8988T (cell line): ENCODE results near the gene TOM1.

ENCODE experiments used
- DNase-seq: peaks from one replicate; pipeline ENCODE4 v3.0.0; 2011

Gene TOM1

GRCh38 chr22:35299673-35300499, at the start of gene TOM1:
Gene TOM1, plus strand, starts transcription at chr22:35299894. Its CDS starts 35 bp downstream, at chr22:35299929.
- DNase-seq, result peak; percentile 70

DNA sequence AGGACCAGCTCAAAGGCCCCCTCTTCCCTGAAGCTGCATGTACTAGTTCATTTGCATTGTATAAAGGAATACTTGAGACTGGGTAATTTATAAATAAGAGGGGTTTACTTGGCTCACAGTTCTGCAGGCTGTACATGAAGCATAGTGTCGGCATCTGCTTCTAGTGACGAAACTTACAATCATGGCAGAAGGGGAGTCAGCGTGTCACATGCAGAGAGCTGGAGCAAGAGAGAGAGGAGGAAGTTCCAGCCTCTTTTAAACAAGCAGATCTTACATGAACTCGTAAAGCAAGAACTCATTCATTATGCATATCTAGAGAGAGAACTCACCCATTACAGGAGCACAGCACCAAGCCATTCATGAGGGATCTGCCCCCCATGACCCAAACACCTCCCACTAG, 49.5 kb upstream of the TOM1 start:
- DNase-seq, result no peak

DNA sequence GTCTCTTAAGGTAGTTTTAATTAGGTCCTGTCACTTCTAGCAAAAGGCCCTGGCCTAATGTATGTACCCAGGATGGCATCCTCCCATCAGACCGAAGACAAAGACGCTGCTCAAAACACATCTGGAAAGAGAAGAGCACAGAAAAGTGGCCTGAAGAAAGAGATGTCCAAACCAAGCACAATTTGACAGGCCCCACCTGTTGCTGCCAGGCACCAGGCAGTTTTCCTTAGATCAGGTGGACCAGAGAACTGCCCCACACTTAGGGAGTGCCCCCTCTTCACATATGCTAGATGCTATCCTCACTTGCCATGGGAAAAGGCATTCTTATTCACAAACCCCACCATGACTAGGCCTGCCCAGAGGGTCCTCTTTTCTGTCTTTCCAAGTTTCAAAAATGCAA, 45.7 kb upstream of the TOM1 start:
- no peak for DNase-seq

DNA sequence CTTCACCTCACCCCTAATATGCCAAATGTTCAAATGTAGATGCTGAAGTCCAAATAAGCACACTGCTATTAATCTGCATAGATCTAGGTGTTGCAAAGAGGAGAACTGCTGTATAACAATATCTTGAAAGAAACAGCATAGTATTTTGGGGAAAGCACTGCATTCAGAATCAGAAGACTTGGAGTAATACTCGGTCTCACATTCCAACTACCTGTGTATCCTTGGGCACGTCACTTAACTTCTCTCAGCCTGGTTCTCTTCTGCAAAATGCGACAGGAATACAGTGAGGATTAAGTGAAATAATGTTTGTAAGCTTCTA, 42.7 kb upstream of the TOM1 start:
- no peak for DNase-seq

- DNase-seq, result peak; percentile 68
These were observed 42.1 kb upstream of the TOM1 start, which contains the start of gene HMGXB4 for GRCh38 chr22:35257321-35258190. Gene HMGXB4, plus strand, starts transcription at chr22:35257493. Its CDS starts 4,898 bp downstream, at chr22:35262391.

DNA sequence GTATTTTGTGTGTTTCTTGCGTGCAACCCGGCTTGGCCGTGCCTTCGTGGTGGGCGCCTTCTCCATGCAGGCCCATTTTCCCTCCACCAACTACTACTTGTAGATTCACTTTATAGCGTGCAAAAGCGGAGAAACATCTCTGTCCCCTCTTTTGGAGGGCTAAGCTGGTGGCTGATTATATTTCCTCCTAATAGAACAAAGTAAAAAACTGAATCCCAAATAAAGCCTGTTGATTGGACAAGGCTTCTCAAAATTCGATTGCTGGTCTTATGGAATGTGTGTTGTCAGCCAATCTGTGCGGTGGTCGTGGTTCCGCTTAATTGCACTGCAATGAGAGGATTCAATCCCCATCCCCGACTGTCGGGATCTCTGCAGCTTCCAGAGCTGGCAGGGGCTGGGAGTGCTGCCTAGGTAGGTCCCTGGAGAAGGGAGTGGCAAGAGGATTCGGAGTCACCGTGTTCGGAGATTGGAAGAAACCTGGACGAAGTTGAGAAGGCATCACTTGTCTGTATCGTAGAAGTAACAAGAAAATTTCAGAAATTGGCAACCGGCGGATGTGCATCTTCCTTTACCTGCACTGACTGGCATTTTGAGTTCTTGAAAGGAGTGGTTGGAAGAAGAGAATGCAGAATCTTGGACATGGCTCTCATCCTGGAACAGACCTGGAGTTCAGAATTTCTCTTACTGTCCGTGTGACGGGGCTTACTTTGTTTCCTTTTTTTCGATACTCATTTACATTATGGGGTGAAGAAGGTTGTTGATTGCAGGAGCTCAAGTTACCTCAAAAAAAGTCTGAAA, 41.3 kb upstream of the TOM1 start:
- no peak for DNase-seq

DNA sequence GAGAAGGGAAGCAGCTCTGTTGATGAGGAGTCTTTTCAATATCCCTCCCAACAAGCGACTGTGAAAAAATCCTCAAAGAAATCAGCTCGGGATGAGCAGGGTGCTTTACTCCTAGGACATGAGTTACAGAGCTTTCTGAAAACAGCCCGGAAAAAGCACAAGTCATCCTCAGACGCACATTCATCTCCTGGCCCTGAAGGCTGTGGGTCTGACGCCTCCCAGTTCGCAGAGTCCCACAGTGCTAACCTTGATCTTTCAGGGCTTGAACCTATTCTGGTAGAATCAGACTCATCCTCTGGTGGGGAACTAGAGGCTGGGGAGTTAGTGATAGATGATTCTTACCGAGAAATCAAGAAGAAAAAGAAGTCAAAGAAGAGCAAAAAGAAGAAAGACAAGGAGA, 34.7 kb upstream of the TOM1 start:
- no peak for DNase-seq

DNA sequence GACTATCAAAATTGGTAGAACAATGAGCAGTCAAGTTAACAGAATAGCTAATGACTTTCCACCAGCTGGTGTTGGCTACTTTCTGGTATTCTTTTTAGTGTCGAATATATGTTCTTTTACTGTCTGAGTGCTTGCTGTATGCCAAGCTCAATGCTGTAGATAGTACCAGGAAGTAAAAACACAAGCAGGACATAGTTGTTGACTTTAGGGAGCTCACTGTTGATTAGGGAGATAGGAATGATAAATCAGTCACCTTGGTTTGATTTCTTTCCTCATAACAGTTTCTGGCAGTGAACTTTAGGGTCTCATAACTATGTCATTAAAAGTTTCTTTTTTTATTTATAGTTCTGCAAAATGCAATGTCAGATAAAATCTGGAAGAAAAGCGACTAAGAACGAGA, 33.4 kb upstream of the TOM1 start:
- DNase-seq, result no peak

GRCh38 chr22:35269630-35270029, 30.1 kb upstream of the TOM1 start:
- no peak for DNase-seq

GRCh38 chr22:35274154-35274871, 25.4 kb upstream of the TOM1 start:
- no peak for DNase-seq

- DNase-seq, result no peak
These were observed 24.1 kb upstream of the TOM1 start for GRCh38 chr22:35275580-35275979.

DNA sequence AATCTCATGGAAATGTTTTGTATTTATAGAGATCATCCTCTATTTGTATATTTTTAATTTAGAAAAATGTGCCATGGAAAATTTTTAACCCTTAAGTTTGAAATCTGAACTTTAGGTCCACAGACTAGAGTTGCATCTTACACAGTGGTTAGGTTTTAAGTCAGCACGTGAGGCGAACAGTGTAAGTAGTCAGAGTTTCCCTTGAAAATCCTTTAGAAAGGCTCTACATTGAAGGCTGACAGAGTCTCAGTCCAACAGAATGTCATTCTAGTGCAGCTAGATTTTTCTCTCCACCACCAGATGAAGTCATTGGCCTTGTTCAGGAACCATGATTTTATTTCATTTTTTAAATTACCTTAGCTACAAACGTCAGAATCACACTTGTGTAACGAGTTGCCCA, 23.7 kb upstream of the TOM1 start:
- DNase-seq, result no peak

- no peak for DNase-seq
These were observed 11.6 kb upstream of the TOM1 start for GRCh38 chr22:35288116-35288515.

DNA sequence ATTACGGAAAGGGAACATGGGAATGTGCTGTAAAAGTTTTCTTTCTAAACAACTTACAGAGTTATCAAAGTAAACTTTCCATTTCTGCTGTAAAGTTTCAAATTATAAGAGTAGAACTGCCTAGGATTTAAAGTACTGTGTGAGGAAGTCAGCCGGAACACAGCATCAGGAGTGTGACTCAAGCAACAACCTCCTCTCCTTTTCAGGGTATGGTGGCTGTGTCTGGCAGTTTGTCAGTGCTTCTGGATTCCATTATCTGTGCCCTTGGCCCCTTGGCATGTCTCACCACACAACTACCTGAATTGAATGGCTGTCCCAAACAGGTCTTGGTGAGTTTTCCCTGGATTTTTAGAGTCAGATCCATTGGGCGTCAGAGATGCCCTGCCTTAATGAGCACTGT, 6.9 kb upstream of the TOM1 start:
- DNase-seq, result no peak

- no peak for DNase-seq
These were observed 3.6 kb upstream of the TOM1 start for GRCh38 chr22:35296051-35296450.

- no peak for DNase-seq
These were observed 449 bp upstream of the TOM1 start for GRCh38 chr22:35299217-35299672.

DNA sequence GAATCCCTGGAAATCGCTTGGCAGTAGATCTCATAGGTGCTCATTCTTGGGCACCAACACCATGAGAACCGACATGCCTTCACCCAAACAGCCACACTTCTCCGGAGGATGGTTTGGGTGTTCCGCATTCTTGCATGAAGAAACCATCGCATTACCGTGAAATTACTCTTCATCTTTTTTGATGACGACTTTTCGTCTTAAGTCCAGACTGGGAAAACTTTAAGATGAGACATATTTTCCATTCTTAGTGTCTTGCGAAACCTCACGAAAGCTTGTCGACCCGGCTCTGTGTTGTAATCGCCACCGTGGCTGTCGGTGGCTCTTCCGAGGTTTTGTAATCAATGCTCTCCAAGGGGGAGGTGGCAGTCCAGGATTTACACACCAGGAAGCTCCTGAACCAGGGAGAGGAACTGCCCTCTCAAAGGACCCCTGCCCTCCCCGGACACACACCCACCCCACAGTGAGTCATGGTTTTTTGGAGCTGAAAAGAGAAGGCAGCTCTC, 1.7 kb downstream of the TOM1 start:
- DNase-seq, result no peak

DNA sequence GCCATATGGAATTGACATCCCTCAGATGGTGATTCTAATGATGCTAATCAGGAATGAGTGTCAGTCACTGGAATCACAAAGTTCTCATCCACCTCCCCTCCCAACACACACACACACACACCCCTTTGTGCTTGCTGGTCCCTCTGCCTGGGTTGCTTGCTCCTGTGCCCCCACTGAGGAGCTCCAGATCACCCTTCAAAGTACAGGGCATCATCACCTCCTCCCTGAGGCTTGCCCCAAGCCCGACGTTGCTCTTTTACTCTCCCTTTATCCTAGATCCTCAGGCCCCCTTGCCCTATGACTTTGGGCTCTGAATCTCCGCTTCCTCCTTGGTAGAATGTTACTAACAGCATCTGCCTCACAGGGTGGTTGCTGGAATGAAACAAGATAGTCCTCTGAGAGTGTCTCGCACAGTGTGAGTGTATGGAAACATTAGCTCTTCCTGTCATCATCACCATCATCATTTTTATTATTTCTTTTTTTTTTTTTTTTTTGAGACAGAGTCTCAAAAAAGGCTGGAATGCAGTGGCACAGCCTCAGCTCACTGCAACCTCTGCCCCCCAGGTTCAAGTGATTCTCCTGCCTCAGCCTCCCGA, 3.4 kb downstream of the TOM1 start:
- DNase-seq, result no peak

- DNase-seq, result no peak
These were observed 5.9 kb downstream of the TOM1 start for GRCh38 chr22:35305525-35306070.

GRCh38 chr22:35306350-35306967, 6.8 kb downstream of the TOM1 start:
- DNase-seq, result no peak

- DNase-seq, result no peak
These were observed 7.7 kb downstream of the TOM1 start for GRCh38 chr22:35307372-35307771.
